COLO668 (cell line): ENCODE results near the gene FAM83C.
"Not testable (repeated sequence)": the region's sequence is repeated elsewhere in the genome, so short reads cannot be mapped to it uniquely, and the experiment has no call there.

ENCODE experiments used
- DNase-seq: peaks from one replicate; lab custom pipeline; 2025; ENCODE audit not compliant: unreplicated experiment; lab: John Stamatoyannopoulos, UW

The FAM83C gene

GRCh38 chr20:35269055-35269781, 23.0 kb downstream of the FAM83C start:
- peak; percentile 56 for DNase-seq

DNA sequence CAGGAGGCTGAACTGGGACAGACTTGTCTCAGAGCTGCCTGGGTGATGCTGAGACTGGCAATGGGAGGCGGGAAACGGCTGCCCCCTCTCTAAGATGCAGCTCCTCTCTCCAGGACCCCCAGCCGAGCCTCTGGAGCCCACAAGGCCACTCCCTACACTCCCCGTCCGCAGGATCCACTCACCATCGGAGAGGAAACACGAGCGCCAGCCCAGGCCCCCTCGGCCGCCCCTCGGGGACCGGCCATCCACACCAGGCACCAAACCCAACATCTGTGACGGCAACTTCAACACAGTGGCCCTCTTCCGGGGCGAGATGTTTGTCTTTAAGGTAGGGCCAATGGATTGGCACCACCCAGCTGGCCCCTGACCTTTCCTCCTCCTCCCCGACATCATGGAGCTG, 25.1 kb downstream of the FAM83C start:
- no peak for DNase-seq

- DNase-seq: no peak
Measured at GRCh38 chr20:35264755-35265154, 27.5 kb downstream of the FAM83C start.

DNA sequence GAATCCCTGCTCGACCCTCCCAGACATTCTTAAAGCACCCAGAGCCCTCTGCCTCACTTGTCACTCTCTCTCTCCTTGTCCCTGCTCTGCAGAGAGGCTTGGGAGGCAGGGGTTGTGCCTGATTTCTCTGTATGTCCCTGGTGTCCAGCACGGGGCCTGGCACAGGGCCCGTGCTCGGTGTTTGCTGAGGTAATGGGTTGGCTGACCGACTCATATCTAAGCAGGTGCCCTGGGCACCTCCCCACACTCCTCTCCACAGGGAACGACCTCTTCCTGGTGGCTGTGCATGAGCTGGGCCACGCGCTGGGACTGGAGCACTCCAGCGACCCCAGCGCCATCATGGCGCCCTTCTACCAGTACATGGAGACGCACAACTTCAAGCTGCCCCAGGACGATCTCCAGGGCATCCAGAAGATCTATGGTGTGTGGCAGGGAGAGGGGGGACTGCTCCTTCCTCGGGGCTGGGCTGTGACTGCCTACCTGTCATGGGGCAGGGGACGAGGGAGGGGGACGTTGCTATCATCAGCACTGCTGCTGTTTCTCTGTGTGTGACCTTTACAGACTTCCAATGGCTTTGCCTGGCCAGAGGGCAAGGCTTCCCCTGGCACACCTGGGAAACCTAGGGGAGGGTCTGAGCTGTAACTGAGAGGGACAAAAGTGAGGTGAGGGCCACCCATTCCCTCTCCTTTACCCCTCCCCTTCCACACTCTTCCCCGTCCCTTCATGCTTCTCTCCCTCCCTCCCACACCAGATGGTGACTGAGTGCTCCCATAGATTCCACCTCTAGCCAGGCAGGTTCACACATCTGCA, 28.5 kb downstream of the FAM83C start:
- no peak for DNase-seq

DNA sequence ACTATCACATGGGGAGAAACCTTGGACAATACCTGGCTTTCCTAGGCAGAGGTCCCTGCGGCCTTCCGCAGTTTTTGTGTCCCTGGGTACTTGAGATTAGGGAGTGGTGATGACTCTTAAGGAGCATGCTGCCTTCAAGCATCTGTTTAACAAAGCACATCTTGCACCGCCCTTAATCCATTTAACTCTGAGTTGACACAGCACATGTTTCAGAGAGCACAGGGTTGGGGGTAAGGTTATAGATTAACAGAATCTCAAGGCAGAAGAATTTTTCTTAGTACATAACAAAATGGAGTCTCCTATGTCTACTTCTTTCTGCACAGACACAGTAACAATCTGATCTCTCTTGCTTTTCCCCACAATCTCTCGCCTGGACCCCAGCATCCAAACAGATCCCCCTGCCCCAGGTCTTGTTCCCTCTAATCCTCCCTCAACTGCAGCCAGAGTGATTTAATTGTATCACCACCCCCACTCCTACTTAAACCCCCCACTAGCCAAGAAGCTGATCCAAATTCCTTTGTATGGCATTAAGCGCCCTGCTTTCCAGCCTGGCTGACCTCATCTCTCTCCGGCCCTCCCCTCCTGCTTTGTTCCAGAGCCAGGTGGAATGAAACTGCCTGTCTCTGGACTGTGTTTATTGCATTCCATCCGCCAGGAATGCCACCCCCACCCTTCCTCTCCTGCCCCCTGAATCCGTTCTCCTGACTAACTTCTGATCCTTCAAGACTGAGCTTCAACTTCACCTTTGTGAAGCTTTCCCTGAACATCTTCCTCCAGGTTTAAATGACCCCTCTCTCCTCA, 29.3 kb downstream of the FAM83C start:
- DNase-seq: not testable (repeated sequence)

- DNase-seq: not testable (repeated sequence)
Measured at GRCh38 chr20:35262321-35262720, 29.9 kb downstream of the FAM83C start.

- DNase-seq: no peak
Measured at GRCh38 chr20:35260426-35260825, 31.8 kb downstream of the FAM83C start.

GRCh38 chr20:35257175-35257909, 34.9 kb downstream of the FAM83C start:
- DNase-seq: no peak

GRCh38 chr20:35254448-35254999, 37.7 kb downstream of the FAM83C start:
- DNase-seq: no peak

GRCh38 chr20:35253010-35253409, 39.2 kb downstream of the FAM83C start:
- DNase-seq: no peak

DNA sequence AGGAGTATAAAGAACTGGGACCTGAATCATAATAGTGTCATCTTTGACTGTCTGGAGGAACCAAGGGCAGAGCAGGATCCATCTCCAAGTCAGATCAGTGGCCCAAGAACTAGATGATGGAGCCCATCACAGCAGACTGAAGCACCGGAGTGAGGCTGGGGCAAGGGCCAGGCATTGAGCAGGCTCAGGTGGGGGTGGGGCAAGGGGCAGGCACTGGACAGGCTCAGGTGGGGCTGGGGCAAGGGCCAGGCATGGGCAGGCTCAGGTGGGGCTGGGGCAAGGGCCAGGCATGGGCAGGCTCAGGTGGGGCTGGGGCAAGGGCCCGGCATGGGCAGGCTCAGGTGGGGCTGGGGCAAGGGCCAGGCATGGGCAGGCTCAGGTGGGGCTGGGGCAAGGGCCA, 39.6 kb downstream of the FAM83C start:
- DNase-seq: not testable (repeated sequence)

DNA sequence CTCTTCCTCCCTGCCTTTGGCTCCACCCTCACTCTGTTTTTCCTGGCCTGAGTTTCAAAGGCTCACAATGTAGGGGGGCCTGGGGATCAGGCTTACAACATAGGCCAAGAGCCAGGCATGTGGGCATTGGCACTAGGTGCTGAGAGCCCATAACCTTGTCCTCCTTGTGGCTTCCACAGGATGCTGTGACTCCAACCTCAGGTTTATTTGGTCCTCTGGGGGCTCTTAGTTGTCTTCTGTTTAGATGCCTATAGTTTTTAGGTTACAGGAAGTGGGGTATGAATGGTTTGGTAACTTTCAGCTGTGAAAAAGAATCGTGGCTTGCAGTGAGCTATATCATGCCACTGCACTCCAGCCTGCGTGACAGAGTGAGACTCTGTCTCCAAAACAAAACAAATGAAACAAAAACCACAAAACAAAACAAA, 40.2 kb downstream of the FAM83C start:
- no peak for DNase-seq

DNA sequence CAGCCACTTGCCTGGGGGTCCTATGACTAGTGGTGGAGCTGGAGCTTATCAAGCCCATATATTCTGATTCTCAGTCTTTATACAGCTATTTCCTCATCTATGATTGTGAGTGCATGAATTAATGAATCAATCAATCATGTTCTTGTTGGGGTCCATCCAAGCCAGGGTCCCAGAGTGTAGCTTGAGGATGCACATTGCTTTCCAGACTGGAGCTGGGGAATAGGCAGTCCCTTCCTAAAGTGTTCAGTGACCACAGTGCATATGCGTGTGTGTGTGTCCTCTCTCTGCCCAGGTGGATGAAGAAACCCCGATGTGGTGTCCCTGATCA, 40.6 kb downstream of the FAM83C start:
- DNase-seq: no peak

DNA sequence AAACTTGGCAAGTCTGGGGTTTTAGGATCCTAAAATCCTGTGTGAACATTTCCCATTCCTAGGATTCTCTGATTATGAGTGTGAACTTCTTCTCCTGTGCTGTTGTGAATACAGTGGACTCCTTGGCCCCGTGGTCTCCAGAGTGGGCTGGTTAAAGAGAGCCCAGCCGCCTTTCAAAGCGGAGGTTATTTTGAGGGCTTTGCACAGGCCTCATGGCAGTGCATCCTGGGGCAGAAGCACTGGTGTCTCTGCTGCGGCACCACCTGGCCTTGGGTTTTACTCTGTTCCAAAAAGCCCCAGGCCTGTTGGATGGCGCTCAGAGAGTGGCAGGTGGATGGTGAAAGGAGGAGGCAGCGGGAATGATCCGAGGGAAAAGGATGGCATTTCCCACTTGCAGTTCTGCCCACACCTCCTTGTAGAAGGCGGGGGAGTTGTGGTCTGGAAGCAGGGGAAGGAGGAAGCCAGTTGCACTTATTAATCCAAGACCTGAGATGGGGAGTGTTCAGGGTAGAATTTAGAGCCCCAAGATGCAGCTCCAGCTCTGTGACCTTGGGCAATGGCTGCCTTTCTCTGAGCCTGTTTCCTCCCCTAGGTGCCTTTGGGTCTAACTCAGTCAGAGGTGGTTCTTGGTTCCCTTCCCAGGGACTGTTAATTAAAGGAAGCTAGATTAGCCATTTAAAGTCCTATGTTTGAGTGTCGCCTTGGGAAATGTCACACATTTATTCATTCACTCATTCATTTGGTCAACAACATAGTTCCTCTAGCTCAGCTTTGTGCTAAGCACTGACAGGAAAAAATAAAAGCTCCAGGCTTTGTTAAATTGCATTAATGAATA, 43.4 kb downstream of the FAM83C start:
- DNase-seq: no peak

GRCh38 chr20:35246723-35247122, 45.5 kb downstream of the FAM83C start:
- no peak for DNase-seq

- DNase-seq: no peak
Measured at GRCh38 chr20:35243986-35244385, 48.2 kb downstream of the FAM83C start.

GRCh38 chr20:35243317-35243716, 48.9 kb downstream of the FAM83C start:
- DNase-seq: no peak

GRCh38 chr20:35240811-35241293, 51.4 kb downstream of the FAM83C start:
- no peak for DNase-seq

DNA sequence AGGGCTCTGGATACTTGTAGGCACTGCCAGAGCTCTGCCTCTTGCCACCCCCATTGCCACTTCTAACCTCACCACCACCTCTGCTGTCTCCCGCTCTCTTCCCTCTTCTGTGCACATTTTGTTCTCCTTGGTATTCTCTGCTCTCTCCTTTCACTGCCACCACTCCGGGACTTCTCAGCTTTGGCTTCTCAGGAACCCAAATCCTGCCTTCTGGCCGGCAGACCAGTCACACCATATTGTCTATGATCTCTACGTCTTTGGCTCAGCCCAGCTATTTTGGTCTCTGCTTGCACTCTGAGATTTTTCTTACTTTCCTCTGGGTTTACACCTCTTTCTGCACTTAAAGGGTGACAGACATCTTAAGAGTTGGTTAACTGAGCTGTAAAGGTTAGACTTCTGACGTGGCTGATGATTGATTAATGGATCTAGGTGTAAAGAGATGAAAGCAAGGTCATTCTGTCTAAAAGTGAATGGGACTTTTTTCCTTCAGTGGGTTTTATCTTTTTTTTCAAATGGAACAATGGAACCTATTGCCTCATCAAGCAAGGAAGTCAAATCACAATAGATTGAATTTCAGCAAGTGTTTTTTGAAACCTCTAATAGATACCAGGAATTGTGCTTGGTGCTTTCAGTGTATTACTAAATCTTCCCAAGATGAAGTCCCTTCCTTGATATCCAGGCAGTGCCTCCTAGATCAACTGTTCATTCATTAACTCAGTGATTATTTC, 52.0 kb downstream of the FAM83C start:
- no peak for DNase-seq
